DMS114 treated with DMSO at 0.1 percent for 48 hours (cell line): ENCODE data around the gene FRMD4A.
A peak's percentile ranks its signal among the peaks of the same experiment; 100 is the strongest.

Experiments
- DNase-seq: peaks from one replicate; lab custom pipeline; 2025; ENCODE audit not compliant: unreplicated experiment; lab: John Stamatoyannopoulos, UW

The FRMD4A gene

GRCh38 chr10:14192746-14193145 is 138.0 kb downstream of the FRMD4A start:
- DNase-seq = no peak

GRCh38 chr10:14191871-14192270 is 138.9 kb downstream of the FRMD4A start:
- no peak for DNase-seq

- DNase-seq = no peak
Measured at GRCh38 chr10:14191407-14191806, 139.3 kb downstream of the FRMD4A start.

- DNase-seq = no peak
Measured at GRCh38 chr10:14190702-14191101, 140.0 kb downstream of the FRMD4A start.

GRCh38 chr10:14186245-14186644 is 144.5 kb downstream of the FRMD4A start:
- DNase-seq = no peak

GRCh38 chr10:14185316-14186045 is 145.2 kb downstream of the FRMD4A start:
- peak; percentile 42 for DNase-seq

GRCh38 chr10:14184841-14185315 is 145.8 kb downstream of the FRMD4A start:
- DNase-seq = no peak

- DNase-seq = no peak
Measured at GRCh38 chr10:14182781-14183180, 147.9 kb downstream of the FRMD4A start.

- DNase-seq = no peak
Measured at GRCh38 chr10:14181567-14181936, 149.2 kb downstream of the FRMD4A start.

GRCh38 chr10:14180911-14181566 is 149.7 kb downstream of the FRMD4A start:
- DNase-seq = no peak

GRCh38 chr10:14179251-14179650 is 151.5 kb downstream of the FRMD4A start:
- DNase-seq = no peak

- no peak for DNase-seq
Measured at GRCh38 chr10:14173706-14174594, 156.8 kb downstream of the FRMD4A start.

- DNase-seq = no peak
Measured at GRCh38 chr10:14173391-14173705, 157.4 kb downstream of the FRMD4A start.

- DNase-seq = no peak
Measured at GRCh38 chr10:14172336-14172950, 158.3 kb downstream of the FRMD4A start.

GRCh38 chr10:14171336-14171735 is 159.4 kb downstream of the FRMD4A start:
- no peak for DNase-seq

- no peak for DNase-seq
Measured at GRCh38 chr10:14163377-14164086, 167.2 kb downstream of the FRMD4A start.

GRCh38 chr10:14162629-14163344 is 167.9 kb downstream of the FRMD4A start:
- no peak for DNase-seq

GRCh38 chr10:14162061-14162460 is 168.7 kb downstream of the FRMD4A start:
- DNase-seq = no peak

GRCh38 chr10:14160299-14160698 is 170.4 kb downstream of the FRMD4A start:
- no peak for DNase-seq

GRCh38 chr10:14158575-14158974 is 172.1 kb downstream of the FRMD4A start:
- no peak for DNase-seq
